Neural progenitor cell (in vitro differentiated cells): Measurements from ENCODE around the gene JMJD4. TPM values are rescaled to one million over a fixed set of nuclear protein-coding genes. Genes with fewer than 3 reads are reported as not detected.

Experiments used
- DNase-seq: peaks from one replicate; pipeline ENCODE4 v3.0.0-alpha.2; 2016; ENCODE audit warnings: low spot score
- H2AFZ ChIP-seq: fragments of 200-600 bp; sonication (generic); replicated peaks from 2 replicates; pipeline ENCODE4 v1.6.1; 2016; ENCODE audit warnings: antibody characterized with exemption
- H3F3A ChIP-seq: fragments of 200-600 bp; sonication (generic); 2 replicates; pipeline ENCODE4 v1.6.1; 2016; ENCODE audit warnings: antibody characterized with exemption, low read depth
- H3K27ac ChIP-seq: fragments of 200-600 bp; sonication (generic); 2 replicates; pipeline ENCODE4 v1.5.1; 2016; ENCODE audit warnings: mild to moderate bottlenecking
- H3K27me3 ChIP-seq: fragments of 200-600 bp; sonication (generic); 2 replicates; pipeline ENCODE4 v1.6.1; 2016; ENCODE audit warnings: mild to moderate bottlenecking, moderate library complexity
- H3K36me3 ChIP-seq: fragments of 200-600 bp; sonication (generic); 2 replicates; pipeline ENCODE4 v1.5.1; 2016
- H3K4me1 ChIP-seq: fragments of 200-600 bp; sonication (generic); 2 replicates; pipeline ENCODE4 v1.6.1; 2016; ENCODE audit warnings: mixed run types
- H3K4me2 ChIP-seq: fragments of 200-600 bp; sonication (generic); 2 replicates; pipeline ENCODE4 v1.6.1; 2016
- H3K4me3 ChIP-seq: fragments of 200-600 bp; sonication (generic); 2 replicates; pipeline ENCODE4 v1.5.1; 2016
- H3K79me2 ChIP-seq: fragments of 200-600 bp; sonication (generic); 2 replicates; pipeline ENCODE4 v1.6.1; 2016; ENCODE audit warnings: low read depth
- H3K9ac ChIP-seq: fragments of 200-600 bp; sonication (generic); 2 replicates; pipeline ENCODE4 v1.6.1; 2016
- H3K9me3 ChIP-seq: fragments of 200-600 bp; sonication (generic); 2 replicates; pipeline ENCODE4 v1.5.1; 2016; ENCODE audit warnings: low read depth
- H4K20me1 ChIP-seq: fragments of 200-600 bp; sonication (generic); 2 replicates; pipeline ENCODE4 v1.6.1; 2016; ENCODE audit warnings: low read depth
- H3K27ac Mint-ChIP-seq: 3 replicates; pipeline ENCODE4 v1.8.0; 2021; ENCODE audit warnings: mixed read lengths
- H3K27me3 Mint-ChIP-seq: 2 replicates; pipeline ENCODE4 v1.8.0; 2022; ENCODE audit warnings: low read depth, mild to moderate bottlenecking, inconsistent platforms, moderate library complexity, mixed read lengths; ENCODE audit not compliant: insufficient read depth
- H3K36me3 Mint-ChIP-seq: 3 replicates; pipeline ENCODE4 v1.8.0; 2021; ENCODE audit warnings: mixed read lengths
- H3K4me1 Mint-ChIP-seq: 3 replicates; pipeline ENCODE4 v1.8.0; 2021; ENCODE audit warnings: mixed read lengths
- H3K4me3 Mint-ChIP-seq: 3 replicates; pipeline ENCODE4 v1.8.0; 2021; ENCODE audit warnings: mild to moderate bottlenecking, moderate library complexity, mixed read lengths
- H3K9me3 Mint-ChIP-seq: 3 replicates; pipeline ENCODE4 v1.8.0; 2020; ENCODE audit warnings: mixed read lengths
- CTCF ChIP-seq: fragments of 200-600 bp; sonication (generic); IDR thresholded peaks from 2 replicates; pipeline ENCODE4 v1.5.1; 2017; ENCODE audit warnings: antibody characterized with exemption, mild to moderate bottlenecking
- EZH2 ChIP-seq: fragments of 200-600 bp; sonication (generic); IDR thresholded peaks from 2 replicates; pipeline ENCODE4 v1.6.1; 2017; ENCODE audit warnings: antibody characterized with exemption, mild to moderate bottlenecking, moderate library complexity
- EZH2phosphoT487 ChIP-seq: fragments of 200-600 bp; sonication (generic); IDR thresholded peaks from 2 replicates; pipeline ENCODE4 v1.6.1; 2017; ENCODE audit warnings: antibody characterized with exemption
- total RNA-seq: library from RNA; depleted of rRNA; stranded (reverse); fragments of >200 nt; gene quantifications from 2 replicates; pipeline ENCODE4 v1.2.3, GENCODE V29; 2015; ENCODE audit warnings: low replicate concordance

JMJD4 gene
- total RNA-seq, 1 donor from 2014 or later, result 7.5 TPM

- Histone ChIP-seq H3K4me2 (no peak overlapping the region), H3K36me3 (no peaks in the 10 kb centered on the region), H3K27me3 (no peaks in the 10 kb centered on the region), H3K4me1 (no peaks in the 10 kb centered on the region), H3K9me3 (no peaks in the 10 kb centered on the region), H3K9ac (no peak overlapping the region), H4K20me1 (peaks cover 9% of the 10 kb centered on the region), H3K4me3 (no peak overlapping the region), H3K27ac (peak overlapping the region; percentile 33), H3K79me2 (no peaks in the 10 kb centered on the region), H3F3A (no peaks in the 10 kb centered on the region), H2AFZ (no peak overlapping the region)
- Mint-ChIP-seq H3K4me3 (peak overlapping the region; percentile 39), H3K4me1 (peaks cover 24% of the 10 kb centered on the region), H3K36me3 (peaks cover 9% of the 10 kb centered on the region), H3K27ac (peak overlapping the region; percentile 79), H3K9me3 (no peaks in the 10 kb centered on the region), H3K27me3 (no peaks in the 10 kb centered on the region)
- no peak for TF ChIP-seq EZH2phosphoT487
- no peak for TF ChIP-seq EZH2
- TF ChIP-seq CTCF, result no peak
- DNase-seq, result no peak
These were observed 41.2 kb upstream of the JMJD4 start for GRCh38 chr1:227776331-227776771.

- Histone ChIP-seq H3K36me3 (no peaks in the 10 kb centered on the region), H3K4me1 (no peaks in the 10 kb centered on the region), H3K9ac (no peak overlapping the region), H4K20me1 (peaks cover 9% of the 10 kb centered on the region), H3K4me2 (no peak overlapping the region), H3K27me3 (no peaks in the 10 kb centered on the region), H3F3A (no peaks in the 10 kb centered on the region), H3K9me3 (no peaks in the 10 kb centered on the region), H3K4me3 (no peak overlapping the region), H3K27ac (peak overlapping the region; percentile 33), H2AFZ (no peak overlapping the region), H3K79me2 (no peaks in the 10 kb centered on the region)
- H3K4me3 Mint-ChIP-seq, result no peak overlapping the region
- TF ChIP-seq EZH2phosphoT487 (no peak), EZH2 (no peak), CTCF (no peak)
- peaks cover 9% of the 10 kb centered on the region for H3K36me3 Mint-ChIP-seq
- no peak for DNase-seq
- peak overlapping the region; percentile 48 for H3K27ac Mint-ChIP-seq
- H3K27me3 Mint-ChIP-seq, result no peaks in the 10 kb centered on the region
- no peaks in the 10 kb centered on the region for H3K9me3 Mint-ChIP-seq
- peaks cover 24% of the 10 kb centered on the region for H3K4me1 Mint-ChIP-seq
These were observed 40.7 kb upstream of the JMJD4 start for GRCh38 chr1:227775841-227776240.

- no peaks in the 10 kb centered on the region for H3K27me3 Mint-ChIP-seq
- H3K36me3 Mint-ChIP-seq, result peaks cover 12% of the 10 kb centered on the region
- H3K4me2 ChIP-seq, result no peak overlapping the region
- no peaks in the 10 kb centered on the region for H3K79me2 ChIP-seq
- no peaks in the 10 kb centered on the region for H3K4me1 ChIP-seq
- H3K4me3 ChIP-seq, result no peak overlapping the region
- peaks cover 9% of the 10 kb centered on the region for H4K20me1 ChIP-seq
- H3K9me3 ChIP-seq, result no peaks in the 10 kb centered on the region
- H3K9ac ChIP-seq, result no peak overlapping the region
- H3K36me3 ChIP-seq, result no peaks in the 10 kb centered on the region
- H2AFZ ChIP-seq, result no peak overlapping the region
- H3K27ac Mint-ChIP-seq, result no peak overlapping the region
- H3F3A ChIP-seq, result no peaks in the 10 kb centered on the region
- no peak overlapping the region for H3K27ac ChIP-seq
- peaks cover 24% of the 10 kb centered on the region for H3K4me1 Mint-ChIP-seq
- H3K27me3 ChIP-seq, result no peaks in the 10 kb centered on the region
- TF ChIP-seq EZH2phosphoT487 (no peak), CTCF (no peak), EZH2 (no peak)
- H3K4me3 Mint-ChIP-seq, result no peak overlapping the region
- H3K9me3 Mint-ChIP-seq, result no peaks in the 10 kb centered on the region
- DNase-seq, result no peak
These were observed 39.9 kb upstream of the JMJD4 start for GRCh38 chr1:227774821-227775661.
